Measurements from ENCODE around the gene ZGPAT.

ZGPAT gene

DNA sequence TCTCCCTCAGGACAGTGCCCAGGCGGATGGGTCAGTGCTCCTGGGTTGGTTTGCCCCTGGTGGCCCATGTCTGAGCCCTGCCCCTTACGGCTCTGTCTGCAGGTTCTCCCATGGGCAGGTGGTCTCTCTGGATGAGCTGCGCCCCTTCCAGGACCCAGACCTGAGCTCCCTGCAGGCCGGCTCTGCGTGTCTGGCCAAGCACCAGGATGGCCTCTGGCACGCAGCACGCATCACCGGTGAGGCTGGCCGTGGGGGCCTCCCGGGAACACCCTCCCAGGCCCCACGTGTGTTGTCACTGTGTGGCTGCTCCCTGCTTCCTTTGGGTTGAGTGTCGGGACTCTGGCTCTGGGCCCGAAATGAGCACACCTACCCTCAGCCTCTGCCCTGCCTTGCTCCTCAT, 25.3 kb downstream of the ZGPAT start:
- DNase-seq (ENCODE audit: low read depth in 2 of 2, low spot score in 1 of 2), result no peak

DNA sequence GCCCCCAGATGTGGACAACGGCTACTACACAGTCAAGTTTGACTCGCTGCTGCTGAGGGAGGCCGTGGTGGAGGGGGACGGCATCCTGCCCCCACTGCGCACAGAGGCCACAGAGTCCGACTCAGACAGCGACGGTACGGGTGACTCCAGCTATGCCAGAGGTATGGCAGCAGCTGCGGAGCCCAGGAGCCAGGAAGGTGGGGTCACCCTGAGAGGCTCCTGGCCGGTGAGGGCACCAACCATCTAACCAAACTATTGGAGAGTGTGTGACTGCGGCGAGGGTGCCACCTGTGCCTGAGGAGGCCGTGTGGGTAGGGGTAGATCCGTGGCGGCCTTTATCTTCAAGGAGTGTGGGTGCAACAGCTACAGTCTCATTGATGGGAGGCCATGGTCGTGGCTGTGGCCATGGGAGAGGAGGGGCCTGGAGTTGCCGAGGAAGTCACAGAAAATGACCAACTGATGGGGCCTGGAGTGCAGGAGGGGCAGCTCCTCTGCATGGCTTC, 25.8 kb downstream of the ZGPAT start:
- DNase-seq (ENCODE audit: low read depth in 2 of 2, low spot score in 1 of 2), result no peak

DNA sequence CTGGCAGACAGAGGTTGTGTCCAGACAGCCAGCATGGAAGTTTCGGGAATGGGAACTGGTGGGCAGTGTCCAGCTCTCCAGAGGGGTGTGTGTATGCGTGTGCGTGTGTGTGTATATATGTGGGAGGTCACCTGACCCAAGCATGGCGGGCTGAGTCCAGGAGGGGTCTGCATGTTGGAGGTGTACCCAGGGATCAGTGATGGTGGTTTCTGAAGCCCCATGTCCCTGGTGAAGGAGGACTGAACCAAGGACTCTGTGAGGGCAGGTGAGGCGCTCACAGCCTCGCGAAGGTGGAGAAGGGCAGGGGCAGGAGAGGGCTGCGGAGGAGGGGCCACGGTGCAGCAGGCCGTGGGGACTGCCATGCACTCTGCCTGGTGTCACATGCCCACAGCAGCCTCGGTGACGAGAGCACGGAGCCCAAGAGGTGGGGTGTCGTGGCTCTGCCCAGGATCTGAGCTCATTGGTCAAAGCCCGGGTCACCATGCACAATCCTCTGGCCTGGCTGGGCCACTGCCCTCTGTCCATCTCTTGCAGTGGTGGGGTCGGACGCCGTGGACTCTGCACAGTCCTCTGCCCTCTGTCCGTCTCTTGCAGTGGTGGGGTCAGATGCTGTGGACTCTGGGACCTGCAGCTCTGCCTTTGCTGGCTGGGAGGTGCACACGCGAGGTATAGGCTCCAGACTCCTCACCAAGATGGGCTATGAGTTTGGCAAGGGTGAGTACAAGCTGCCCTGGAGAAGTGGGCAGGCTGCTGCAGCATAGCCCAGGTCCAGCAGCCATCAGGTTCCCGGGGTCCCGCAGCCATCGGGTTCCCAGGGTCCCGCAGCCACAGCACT, 26.5 kb downstream of the ZGPAT start:
- DNase-seq (ENCODE audit: low read depth in 2 of 2, low spot score in 1 of 2), result no peak

DNA sequence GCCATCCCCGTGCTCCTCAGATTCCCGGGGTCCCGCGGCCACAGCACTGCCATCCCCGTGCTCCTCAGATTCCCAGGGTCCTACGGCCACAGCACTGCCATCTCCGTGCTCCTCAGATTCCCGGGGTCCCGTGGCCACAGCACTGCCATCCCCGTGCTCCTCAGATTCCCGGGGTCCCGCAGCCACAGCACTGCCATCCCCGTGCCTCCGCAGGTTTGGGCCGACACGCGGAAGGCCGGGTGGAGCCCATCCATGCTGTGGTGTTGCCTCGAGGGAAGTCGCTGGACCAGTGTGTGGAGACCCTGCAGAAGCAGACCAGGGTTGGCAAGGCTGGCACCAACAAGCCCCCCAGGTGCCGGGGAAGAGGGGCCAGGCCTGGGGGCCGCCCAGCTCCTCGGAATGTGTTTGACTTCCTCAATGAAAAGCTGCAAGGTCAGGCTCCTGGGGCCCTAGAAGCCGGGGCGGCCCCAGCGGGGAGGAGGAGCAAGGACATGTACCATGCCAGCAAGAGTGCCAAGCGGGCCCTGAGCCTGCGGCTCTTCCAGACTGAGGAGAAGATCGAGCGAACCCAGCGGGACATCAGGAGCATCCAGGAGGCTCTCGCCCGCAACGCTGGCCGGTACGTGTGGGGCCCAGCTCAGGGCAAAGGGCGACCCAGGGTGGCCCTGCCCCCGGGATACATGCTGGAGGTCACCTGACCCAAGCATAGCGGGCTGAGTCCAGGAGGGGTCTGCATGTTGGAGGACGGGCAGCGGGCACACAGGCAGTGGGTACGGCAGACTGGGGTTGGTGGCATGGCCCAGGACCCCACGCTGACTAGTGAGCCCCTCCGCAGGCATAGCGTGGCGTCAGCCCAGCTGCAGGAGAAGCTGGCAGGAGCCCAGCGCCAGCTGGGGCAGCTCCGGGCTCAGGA, 27.4 kb downstream of the ZGPAT start:
- DNase-seq (ENCODE audit: low read depth in 2 of 2, low spot score in 1 of 2), result no peak

DNA sequence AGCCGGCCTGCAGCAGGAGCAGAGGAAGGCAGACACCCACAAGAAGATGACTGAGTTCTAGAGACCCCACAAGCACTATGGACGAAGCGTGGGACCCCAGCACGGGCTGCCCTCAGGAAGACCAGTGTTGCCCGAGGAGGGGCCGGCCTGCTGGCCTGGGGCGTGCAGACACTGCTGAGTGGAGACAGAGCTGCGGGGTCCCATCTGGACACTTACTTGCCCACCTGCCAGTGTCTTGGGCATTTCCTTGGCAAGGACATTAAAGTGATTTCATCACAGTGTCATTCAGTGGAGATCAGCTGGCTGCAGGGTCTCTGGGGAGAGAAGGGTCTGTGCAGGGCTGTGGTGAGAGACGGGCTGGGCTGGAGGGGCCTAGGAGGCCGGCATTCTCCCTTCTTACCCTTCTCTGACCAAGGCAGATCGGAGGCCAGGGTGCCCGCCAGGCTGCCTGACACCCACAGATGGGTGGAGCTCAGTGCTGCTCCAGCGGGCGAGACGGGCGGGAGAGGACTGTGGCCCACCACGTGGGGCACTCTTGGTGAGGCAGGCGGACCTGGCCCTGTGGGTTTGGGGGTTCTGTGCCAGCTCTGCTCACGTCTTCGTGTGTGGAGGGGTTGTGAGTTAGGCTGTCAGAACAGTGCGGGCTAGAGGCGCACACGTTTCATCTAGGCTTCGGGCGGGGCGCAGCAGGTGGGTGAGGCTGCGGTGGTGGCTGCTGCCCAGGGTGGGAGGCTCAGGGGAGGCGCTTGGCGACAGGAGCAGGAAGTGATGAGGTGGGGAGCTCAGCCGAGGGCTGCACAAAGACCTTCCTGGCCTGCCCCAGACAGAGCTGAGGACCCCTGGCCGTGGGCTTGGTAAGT, 28.2 kb downstream of the ZGPAT start, which contains the start of gene LIME1:
TSS of gene LIME1 (plus strand) at position 806 of the 860 bp plus-strand sequence. CDS start 886 bp downstream, outside the sequence.
- DNase-seq (ENCODE audit: low read depth in 2 of 2, low spot score in 1 of 2), result peak in 1 of 2 donors; percentile 61

DNA sequence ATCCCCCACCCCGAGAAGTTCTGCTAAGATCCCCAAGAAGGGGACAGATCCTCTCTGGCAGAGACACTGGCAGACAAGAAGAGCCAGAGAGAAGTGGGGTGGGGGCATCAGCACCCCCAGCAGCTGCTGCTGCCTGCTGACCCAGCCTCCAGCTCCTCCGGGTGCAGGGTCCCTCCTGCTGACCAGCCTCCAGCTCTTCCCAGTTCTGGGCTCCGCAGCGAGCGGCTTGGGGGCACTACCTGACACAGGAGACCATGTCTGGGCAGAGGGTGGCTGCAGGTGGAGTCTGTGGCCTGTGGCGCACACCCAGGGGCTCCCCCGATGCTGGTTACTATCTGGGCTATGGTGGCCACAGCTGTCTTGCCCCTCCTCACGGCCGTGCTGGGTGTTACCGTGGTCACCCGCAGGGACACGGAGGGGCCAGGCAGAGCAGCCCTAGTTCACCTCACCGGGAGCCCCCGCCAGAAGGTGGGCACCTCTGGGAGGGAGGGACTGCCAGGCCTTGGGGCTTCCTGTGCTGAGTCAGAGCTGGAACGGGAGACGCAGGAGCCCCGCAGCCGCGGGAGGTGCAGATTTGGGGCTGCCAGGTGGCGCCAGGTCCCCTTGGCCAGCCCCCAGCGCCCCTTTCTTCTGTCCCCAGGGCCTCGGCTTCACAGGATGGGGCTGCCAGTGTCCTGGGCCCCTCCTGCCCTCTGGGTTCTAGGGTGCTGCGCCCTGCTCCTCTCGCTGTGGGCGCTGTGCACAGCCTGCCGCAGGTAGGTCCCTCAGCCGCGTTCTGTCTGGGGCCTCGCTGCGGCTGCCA, 29.3 kb downstream of the ZGPAT start:
- no peak for DNase-seq (ENCODE audit: low read depth in 2 of 2, low spot score in 1 of 2)

DNA sequence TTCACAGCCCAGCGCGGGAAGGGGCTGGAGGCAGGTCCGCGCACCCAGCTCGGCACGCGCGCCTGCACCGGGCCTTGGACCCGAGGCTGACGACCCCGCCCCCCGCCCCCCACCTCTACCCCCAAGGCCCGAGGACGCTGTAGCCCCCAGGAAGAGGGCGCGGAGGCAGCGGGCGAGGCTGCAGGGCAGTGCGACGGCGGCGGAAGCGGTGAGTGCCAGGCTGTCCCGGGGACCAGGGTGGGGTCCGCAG, 29.8 kb downstream of the ZGPAT start:
- DNase-seq (ENCODE audit: low read depth in 2 of 2, low spot score in 1 of 2), result no peak

DNA sequence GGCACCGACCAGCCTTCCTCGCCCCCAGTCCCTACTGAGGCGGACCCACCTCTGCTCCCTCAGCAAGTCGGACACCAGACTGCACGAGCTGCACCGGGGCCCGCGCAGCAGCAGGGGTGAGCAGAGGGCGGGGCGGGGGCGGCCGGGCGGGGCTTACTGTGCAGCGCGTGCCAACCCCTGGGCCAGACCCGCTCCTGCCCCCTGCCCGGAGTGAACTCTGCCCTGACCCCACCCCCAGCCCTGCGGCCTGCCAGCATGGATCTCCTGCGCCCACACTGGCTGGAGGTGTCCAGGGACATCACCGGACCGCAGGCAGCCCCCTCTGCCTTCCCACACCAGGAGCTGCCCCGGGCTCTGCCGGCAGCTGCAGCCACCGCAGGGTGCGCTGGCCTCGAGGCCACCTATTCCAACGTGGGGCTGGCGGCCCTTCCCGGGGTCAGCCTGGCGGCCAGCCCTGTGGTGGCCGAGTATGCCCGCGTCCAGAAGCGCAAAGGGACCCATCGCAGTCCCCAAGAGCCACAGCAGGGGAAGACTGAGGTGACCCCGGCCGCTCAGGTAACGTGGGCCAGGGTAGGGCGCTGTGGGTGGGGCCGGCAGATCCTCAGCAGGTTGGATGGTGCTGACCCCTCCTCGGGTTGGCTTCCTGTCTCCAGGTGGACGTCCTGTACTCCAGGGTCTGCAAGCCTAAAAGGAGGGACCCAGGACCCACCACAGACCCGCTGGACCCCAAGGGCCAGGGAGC, 30.3 kb downstream of the ZGPAT start:
- no peak for DNase-seq (ENCODE audit: low read depth in 2 of 2, low spot score in 1 of 2)

DNA sequence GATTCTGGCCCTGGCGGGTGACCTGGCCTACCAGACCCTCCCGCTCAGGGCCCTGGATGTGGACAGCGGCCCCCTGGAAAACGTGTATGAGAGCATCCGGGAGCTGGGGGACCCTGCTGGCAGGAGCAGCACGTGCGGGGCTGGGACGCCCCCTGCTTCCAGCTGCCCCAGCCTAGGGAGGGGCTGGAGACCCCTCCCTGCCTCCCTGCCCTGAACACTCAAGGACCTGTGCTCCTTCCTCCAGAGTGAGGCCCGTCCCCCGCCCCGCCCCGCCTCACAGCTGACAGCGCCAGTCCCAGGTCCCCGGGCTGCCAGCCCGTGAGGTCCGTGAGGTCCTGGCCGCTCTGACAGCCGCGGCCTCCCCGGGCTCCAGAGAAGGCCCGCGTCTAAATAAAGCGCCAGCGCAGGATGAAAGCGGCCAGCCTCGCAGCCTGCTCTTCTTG, 30.9 kb downstream of the ZGPAT start:
- no peak for DNase-seq (ENCODE audit: low read depth in 2 of 2, low spot score in 1 of 2)

DNA sequence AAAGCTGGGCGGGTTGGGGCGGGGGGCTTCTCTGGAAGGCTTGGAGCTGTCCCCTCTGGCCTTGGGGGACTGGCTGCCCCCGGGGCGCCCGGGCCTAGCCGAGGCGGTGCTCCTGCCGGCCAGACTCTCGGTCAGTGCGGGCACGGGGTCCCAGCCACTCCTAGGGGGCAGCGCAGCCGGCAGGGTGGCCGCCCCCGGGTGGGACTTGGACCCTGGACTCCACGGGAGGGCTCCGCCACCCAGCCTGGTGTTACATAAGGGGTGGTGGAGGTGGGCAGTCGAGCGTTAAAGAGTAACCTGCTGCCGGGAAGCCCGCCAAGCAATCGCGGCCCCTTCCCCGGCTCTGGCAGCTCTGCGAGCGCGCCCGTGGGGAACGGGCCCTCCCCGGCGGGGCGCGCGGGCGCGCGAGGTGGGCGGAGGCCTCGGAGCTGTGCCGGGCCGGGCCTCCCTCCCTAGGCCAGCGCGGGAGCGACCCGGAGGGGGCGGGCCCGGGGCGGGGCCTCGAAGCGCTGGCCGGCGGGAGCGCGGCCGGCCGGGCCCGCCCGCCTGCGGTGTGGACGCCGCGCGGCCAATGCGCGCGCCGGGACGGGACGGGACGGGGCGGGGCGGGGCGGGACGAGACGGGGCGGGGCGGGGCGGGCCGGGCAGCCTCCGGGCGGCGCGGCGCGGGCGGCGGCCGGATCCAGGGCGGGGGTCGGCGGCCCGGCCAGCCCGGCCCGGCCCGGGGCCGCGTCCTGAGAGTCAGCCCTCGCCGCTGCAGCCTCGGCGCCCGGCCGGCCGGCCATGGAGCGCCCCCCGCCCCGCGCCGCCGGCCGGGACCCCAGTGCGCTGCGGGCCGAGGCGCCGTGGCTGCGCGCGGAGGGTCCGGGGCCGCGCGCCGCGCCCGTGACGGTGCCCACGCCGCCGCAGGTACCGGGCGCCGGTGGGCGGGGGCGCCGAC, 31.6 kb downstream of the ZGPAT start, which contains the start of gene SLC2A4RG:
TSS of gene SLC2A4RG (plus strand) at position 647 of the 940 bp plus-strand sequence. CDS start at position 784, 137 bp downstream.
- no peak for DNase-seq (ENCODE audit: low read depth in 2 of 2, low spot score in 1 of 2)

DNA sequence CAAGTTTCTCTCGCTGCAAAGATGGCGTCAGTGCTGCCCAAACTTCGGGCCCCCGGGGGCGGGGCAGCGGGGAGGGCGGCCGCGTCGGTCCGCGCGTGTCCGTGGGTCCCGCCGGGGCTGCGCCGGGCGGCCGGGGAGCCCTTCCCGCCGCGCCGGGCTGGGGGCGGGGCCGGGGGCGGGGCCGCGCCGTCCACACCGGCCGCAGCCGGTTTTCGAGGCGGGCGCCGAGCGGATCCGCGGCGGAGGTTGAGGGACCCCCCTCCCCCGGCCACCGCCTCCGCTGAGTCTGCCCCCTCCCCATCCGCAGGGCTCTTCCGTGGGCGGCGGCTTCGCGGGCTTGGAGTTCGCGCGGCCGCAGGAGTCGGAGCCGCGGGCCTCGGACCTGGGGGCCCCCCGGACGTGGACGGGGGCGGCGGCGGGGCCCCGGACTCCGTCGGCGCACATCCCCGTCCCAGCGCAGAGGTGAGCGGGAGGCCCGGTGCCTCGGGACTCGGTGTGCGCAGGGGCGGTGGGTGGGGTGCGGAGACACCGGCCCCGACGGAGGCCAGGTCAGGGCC, 32.3 kb downstream of the ZGPAT start:
- DNase-seq (ENCODE audit: low read depth in 2 of 2, low spot score in 1 of 2), result no peak

DNA sequence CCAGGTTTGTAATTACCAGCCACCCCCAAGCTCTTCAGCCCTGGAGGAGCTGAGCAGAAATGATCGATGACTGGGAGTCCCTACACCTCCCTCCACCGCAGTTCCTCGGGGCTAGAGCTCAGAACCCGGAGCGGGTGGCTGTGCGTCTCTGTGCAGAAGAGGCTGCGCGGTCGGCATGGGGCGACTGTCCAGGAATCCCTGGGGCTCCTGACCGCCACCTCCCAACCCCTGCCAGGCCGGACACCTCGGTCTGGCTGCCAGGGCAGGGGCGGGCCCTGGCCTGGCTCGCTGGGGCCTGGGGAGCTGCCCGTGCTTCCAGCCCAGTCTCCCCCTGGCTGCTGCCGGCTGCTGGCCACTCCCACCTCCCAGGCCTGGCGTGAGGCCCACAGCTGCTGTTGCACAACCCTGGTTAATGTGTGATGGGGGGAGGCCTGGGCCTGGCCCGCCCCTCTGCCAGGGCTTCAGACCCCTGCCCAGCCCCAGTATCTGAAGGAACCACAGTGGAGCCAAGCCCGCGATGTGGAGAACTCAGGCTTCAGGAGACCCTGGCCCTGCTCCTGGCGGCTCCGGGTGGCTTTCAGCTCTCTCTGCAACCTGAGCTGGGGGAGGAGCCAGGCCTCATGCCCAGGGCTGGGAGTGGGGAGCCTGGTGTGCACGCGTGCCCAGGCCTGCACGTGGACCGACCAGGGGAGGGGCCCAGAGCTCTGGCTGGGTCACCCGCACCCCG, 33.0 kb downstream of the ZGPAT start:
- DNase-seq (ENCODE audit: low read depth in 2 of 2, low spot score in 1 of 2), result no peak

DNA sequence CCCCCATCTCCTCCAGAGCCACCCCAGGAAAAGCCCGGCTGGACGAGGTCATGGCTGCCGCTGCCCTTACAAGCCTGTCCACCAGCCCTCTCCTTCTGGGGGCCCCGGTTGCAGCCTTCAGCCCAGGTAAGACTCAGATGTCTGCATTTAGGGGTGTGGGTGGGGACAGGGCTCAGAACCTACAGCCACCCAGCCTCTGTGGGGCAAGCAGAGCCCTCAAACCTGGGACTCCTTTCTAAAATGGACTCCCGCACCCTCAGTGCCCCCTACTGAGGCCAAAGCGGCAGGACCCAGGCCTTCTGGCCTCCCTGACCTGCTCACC, 33.5 kb downstream of the ZGPAT start:
- DNase-seq (ENCODE audit: low read depth in 2 of 2, low spot score in 1 of 2), result no peak

DNA sequence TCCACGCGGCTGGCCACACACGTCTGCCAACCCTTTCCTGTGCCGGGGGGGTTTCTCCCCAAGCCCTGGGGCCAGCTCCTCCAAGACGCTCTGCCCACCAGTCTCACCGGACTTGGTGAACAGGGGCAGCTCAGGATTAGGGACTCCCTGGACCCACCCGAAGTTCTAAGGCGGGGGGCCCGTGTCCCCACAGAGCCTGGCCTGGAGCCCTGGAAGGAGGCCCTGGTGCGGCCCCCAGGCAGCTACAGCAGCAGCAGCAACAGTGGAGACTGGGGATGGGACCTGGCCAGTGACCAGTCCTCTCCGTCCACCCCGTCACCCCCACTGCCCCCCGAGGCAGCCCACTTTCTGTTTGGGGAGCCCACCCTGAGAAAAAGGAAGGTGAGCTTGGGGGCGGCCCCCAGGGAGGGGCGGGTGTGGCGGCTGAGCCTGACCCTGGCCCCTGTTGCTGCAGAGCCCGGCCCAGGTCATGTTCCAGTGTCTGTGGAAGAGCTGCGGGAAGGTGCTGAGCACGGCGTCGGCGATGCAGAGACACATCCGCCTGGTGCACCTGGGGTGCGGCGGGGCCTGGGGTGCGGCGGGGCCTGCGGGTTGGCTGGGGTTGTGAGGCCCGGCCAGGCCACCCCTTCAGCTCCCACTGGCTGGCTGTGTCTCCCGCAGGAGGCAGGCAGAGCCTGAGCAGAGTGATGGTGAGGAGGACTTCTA, 34.0 kb downstream of the ZGPAT start:
- DNase-seq (ENCODE audit: low read depth in 2 of 2, low spot score in 1 of 2), result no peak

DNA sequence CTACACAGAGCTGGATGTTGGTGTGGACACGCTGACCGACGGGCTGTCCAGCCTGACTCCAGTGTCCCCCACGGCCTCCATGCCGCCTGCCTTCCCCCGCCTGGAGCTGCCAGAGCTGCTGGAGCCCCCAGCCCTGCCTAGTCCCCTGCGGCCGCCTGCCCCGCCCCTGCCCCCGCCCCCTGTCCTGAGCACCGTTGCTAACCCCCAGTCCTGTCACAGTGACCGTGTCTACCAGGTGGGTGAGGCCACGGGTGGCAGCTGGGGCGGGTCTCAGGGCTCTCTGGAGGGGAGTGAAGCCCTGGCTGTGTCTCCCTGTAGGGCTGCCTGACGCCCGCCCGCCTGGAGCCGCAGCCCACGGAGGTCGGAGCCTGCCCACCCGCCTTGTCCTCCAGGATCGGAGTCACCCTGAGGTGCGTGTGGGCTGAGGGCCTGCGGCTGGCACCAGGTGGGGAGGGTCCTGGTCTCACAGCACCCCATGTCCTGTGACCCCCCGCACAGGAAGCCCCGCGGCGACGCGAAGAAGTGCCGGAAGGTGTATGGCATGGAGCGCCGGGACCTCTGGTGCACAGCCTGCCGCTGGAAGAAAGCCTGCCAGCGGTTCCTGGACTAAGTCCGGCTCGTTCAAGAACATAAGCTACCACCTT, 34.7 kb downstream of the ZGPAT start:
- no peak for DNase-seq (ENCODE audit: low read depth in 2 of 2, low spot score in 1 of 2)

DNA sequence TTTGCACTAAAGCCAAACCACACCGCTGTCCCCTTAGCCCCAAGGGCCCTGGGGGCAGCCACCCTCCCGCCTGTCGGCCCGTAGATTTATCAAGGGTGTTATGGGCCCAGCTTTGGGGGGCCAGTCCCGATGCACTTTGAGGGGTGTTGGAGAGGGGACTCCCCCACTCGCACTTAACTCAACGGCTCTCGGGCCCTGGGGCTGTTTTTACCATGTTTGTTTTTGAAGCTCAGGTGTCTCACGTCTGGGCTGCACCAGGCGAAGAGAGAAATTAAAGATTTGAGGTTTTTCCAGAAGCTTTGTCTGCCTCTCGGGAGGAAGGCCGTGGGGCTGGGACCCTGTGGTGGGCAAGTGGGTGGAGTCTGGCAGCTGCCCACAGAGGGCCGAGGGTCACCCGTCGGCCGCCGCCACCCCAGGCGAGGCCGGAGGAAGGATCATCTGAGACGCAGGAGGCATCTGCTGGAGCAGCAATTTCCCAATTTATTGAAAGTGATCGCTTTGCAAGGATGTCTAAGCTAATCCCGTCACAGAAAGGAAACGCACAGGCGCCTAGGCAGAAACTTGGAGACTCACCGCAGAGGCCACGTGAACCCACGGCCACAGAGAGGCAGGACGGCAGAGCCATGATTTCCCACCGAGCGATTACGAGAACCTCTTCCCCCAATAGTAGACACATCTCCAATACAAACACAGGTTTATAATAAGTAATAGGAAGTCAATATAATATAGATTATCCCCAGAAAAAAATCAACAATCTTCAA, 35.6 kb downstream of the ZGPAT start:
- DNase-seq (ENCODE audit: low read depth in 2 of 2, low spot score in 1 of 2), result no peak
